IPS DF 19.7 (cell line): ENCODE results near the gene TTC31.
"Not testable (repeated sequence)": the region's sequence is repeated elsewhere in the genome, so short reads cannot be mapped to it uniquely, and the experiment has no call there.

ENCODE experiments used
- DNase-seq: peaks from one replicate; pipeline ENCODE4 v3.0.0-alpha.2; 2013; ENCODE audit warnings: low read depth, low spot score

TTC31 gene

DNA sequence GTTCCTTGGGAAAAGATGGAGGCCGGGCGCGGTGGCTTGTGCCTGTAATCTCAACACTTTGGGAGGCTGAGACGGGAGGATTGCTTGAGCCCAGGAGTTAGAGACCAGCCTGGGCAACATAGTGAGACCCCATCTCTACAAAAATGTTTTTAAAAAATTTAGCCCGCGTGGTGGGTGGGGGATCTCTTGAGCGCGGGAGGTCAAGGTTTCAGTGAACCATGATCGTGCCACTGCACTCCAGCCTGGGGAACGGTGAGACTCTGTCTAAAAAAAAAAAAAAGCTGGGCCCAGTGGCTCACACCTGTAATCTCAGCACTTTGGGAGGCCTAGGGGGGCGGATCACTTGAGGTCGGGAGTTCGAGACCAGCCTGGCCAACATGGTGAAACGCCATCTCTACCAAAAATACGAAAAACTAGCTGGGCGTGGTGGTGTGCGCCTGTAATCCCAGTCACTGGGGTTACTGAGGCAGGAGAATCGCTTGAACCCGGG, 839 bp downstream of the TTC31 start:
- not testable (repeated sequence) for DNase-seq

DNA sequence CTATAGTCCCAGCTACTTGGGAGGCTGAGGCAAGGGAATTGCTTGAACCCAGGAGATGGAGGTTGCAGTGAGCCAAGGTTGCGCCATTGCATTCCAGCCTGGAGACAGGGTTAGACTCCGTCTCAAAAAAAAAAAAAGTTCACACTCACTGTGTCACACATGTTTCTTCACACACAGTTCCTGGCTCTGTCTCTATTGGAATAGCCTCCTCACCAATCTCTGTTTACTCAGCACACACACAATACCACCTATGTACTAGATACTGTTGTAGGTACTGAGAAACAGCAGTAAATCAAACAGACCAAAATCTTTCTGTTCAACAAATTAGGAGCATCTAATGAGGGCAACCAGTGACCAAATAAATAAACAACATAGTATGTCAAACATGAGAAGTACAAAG, 3.3 kb downstream of the TTC31 start:
- no peak for DNase-seq

DNA sequence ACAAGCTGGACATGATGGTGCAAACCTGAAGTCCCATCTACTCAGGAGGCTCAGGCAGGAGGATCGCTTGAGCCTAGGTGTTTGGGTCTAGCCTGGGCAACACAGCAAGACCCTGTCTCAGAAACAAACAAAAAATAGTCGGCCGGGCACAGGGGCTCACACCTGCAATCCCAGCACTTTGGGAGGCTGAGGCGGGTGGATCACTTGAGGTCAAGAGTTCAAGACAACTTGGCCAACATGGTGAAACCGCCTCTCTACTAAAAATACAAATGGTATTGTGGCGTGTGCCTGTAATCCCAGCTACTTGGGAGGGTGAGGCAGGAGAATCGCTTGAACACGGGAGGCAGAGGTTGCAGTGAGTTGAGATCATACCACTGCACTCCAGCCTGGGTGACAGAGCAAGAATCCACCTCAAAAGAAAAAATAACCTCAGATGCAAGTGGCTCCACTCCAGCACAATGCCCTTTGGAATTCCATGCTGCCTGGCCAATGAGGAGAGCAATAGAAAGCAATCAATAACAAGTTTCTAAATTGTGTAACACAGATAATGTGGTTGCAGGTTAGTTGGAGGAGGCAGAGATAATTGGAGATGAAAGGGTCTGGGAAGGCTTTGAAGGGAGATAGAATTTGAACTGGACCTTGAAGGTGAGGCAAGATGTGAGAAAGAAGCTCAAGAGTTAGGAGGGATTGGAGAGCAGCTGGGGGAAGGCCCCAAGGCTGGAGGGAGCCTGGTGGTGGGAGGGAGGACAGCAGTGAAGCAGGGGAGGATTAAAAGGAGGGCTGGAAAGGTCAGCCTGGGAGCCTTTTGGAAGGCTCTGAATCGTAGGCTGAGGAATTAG, 6.0 kb downstream of the TTC31 start:
- DNase-seq, result no peak

- DNase-seq, result no peak
These were observed 7.0 kb downstream of the TTC31 start for GRCh38 chr2:74489906-74490305.

DNA sequence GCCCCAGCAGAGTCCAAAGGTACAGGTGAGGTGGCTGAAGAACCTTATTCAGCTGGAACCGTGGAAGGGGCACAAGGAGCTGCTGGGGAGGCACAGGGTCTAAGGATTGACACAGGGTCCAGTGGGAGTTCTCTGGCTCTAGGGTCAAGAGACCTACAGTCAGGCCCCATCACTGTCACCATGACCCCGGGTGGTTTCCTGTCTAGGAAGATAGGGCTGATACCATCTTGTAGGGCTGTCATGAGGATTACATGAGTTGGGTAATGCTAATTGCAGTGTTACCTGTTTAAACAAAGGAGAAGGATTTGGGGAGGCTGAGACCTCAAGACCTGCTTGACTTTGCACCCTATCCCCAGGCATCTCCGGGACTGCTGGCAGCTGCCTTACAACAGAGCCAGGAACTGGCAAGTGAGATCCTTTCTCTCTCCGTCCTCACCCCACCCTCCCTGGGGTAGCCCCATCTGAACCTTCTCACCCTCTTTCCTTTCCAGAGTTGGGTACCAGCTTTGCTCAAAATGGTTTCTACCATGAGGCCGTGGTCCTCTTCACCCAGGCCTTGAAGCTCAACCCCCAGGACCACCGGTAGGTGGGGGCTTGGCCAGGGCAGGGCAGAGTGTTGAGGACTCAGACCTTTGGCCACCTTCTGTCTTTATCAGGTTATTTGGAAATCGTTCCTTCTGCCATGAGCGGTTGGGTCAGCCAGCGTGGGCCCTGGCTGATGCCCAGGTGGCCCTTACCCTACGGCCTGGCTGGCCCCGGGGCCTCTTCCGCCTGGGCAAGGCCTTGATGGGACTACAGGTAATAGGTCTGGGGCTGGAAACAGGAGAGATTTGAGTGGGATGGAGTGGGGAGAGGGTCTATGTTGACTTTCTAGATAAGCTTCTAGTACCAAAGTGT, 9.0 kb downstream of the TTC31 start:
- DNase-seq, result no peak

GRCh38 chr2:74493546-74493945, 10.7 kb downstream of the TTC31 start:
- no peak for DNase-seq

DNA sequence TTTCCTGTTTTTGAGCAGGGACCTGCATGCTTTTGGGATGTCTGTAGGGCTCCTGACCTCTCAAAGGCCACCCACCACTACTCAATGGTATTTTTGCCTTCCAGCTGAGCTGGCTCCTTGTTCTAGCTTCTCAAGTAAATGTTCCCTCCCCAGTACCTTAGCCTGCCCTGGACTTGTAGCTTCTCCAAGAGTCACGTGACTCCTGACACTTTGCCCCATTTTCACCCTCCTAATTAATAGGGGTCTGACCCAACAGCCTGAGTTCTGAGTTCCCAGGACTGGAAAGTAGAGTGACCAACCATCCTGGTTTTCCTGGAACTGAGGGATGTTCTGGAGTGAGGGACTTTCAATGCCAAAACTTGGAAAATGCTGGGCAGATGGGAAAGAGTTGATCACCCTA, 12.6 kb downstream of the TTC31 start:
- no peak for DNase-seq

GRCh38 chr2:74496997-74497776, 14.3 kb downstream of the TTC31 start:
- DNase-seq, result no peak

- no peak for DNase-seq
These were observed 15.1 kb downstream of the TTC31 start for GRCh38 chr2:74497777-74498499.

- DNase-seq, result no peak
These were observed 15.8 kb downstream of the TTC31 start for GRCh38 chr2:74498500-74499266.

GRCh38 chr2:74499267-74499939, 16.5 kb downstream of the TTC31 start, which contains the start of gene LBX2:
LBX2 (minus strand) TSS chr2:74499603; CDS start chr2:74499537, 66 bp downstream.
- no peak for DNase-seq

DNA sequence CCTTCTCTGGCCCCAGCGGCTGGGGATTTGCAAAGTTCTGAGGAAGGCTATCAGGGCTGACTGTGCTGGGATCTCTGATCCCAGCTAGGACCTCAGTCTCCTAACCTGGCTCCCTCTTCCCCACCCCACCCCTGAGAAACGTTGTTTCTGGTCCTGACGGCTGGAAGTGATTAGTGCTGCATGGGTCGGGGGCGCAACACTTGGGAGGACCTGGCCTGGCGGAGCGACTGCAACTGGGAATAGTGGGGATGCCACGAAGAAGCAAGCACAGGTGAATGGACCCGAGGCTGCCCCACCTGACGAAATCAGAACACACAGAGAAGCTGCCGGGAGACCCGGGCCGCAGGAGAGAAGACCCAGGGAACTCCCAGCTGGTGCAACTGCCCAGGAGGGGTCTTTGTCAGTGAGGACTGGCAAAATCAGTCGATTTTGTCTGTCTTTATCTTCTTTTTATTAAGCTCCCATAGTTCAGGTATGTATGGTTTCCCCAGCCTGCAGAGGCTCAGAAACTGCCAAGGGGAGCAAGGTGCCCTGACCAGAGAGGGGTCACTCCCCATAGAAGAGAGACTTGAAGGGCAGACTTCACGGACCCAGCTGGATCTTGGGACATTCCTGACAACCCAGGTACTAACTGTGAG, 17.2 kb downstream of the TTC31 start:
- DNase-seq, result no peak

DNA sequence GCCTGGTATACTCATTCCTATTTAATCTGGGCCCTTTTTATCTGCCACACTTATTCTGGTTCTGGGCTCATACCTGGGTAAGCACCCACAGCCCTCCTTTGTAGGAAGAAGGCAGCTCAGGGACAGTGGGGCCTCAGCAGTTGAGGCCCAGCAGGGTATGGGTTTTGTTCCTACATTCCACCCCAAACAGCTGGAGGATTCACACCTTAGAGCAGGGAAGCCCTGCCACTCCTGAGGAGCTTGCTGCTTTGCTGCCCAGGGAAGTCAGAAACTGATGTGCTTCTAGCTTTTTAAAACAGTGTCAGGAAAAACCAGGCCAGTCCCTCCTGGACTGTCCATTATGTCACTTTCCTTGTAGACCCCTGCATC, 17.7 kb downstream of the TTC31 start:
- no peak for DNase-seq

DNA sequence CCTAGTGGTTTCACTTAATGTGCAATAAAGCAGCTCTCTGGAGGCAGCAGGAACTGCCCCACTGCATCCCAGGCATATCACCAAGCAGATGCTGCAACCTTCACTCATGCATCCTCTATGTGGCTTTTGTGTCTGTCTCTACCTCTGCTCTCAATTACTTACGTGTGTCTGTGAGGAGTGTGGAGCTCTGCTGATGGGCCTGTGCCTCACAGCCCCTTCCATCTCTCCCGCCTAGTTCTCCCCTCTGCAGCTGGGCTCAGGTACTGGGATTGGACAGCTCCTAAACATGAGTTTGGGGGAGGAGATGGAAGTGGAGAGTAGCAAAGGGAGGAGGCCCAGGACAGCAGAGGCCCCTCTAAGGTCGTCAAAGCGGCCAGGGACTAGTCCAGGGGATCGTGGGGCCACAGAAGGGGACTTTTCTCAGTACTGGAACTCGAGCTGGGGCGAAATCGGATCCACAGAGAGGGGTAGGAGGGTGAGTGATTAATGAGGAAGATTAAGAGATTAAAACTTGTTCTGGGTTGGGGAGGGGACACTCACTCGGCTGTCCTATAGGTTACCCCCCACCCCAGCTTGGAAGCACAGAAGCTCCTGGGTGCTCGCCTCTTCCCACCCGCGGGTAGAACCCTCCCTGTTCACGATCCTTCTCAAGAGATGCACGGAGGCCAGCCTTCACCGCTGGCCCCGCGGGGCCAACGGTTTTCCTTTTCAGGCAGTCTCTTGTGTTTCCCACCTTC, 18.6 kb downstream of the TTC31 start:
- no peak for DNase-seq

GRCh38 chr2:74502147-74502719, 19.4 kb downstream of the TTC31 start:
- DNase-seq, result no peak

GRCh38 chr2:74502720-74503505, 20.0 kb downstream of the TTC31 start:
- no peak for DNase-seq
